DLD1 (cell line): ENCODE data around the gene RELL1.

Experiments used
- in situ Hi-C: cut with HindIII; loops from 2 replicates; pipeline ENCODE4 v1.10.0; 2017; ENCODE audit warnings: low sequenced_read_pairs

The RELL1 gene

GRCh38 chr4:37603711-37604110, 82.5 kb downstream of the RELL1 start:
- in situ Hi-C loops, result no loop called here

GRCh38 chr4:37603070-37603468, 83.1 kb downstream of the RELL1 start:
- in situ Hi-C loops, result no loop called here

- in situ Hi-C loops, result no loop called here
These were observed 83.6 kb downstream of the RELL1 start for GRCh38 chr4:37602454-37603069.

- in situ Hi-C loops, result no loop called here
These were observed 84.6 kb downstream of the RELL1 start for GRCh38 chr4:37601531-37601930.

GRCh38 chr4:37599092-37599790, 86.9 kb downstream of the RELL1 start:
- in situ Hi-C loops, result no loop called here

- in situ Hi-C loops, result no loop called here
These were observed 89.1 kb downstream of the RELL1 start for GRCh38 chr4:37597034-37597433.

- in situ Hi-C loops, result no loop called here
These were observed 90.1 kb downstream of the RELL1 start for GRCh38 chr4:37595875-37596680.

GRCh38 chr4:37594099-37594498, 92.1 kb downstream of the RELL1 start:
- in situ Hi-C loops, result no loop called here

GRCh38 chr4:37591349-37591748, 94.8 kb downstream of the RELL1 start:
- in situ Hi-C loops, result no loop called here

- in situ Hi-C loops, result no loop called here
These were observed 96.2 kb downstream of the RELL1 start for GRCh38 chr4:37590016-37590415.

GRCh38 chr4:37588150-37588549, 98.0 kb downstream of the RELL1 start:
- in situ Hi-C loops, result no loop called here

- in situ Hi-C loops, result no loop called here
These were observed 100.0 kb downstream of the RELL1 start for GRCh38 chr4:37586194-37586593.

GRCh38 chr4:37584493-37585060, 101.6 kb downstream of the RELL1 start:
- in situ Hi-C loops, result no loop called here

GRCh38 chr4:37584071-37584470, 102.1 kb downstream of the RELL1 start:
- in situ Hi-C loops, result no loop called here

- in situ Hi-C loops, result no loop called here
These were observed 112.6 kb downstream of the RELL1 start for GRCh38 chr4:37573566-37573965.

GRCh38 chr4:37568489-37568888, 117.7 kb downstream of the RELL1 start:
- in situ Hi-C loops, result no loop called here

GRCh38 chr4:37567836-37568235, 118.3 kb downstream of the RELL1 start:
- in situ Hi-C loops, result no loop called here

GRCh38 chr4:37562592-37562991, 123.6 kb downstream of the RELL1 start:
- in situ Hi-C loops, result no loop called here

GRCh38 chr4:37561803-37562207, 124.4 kb downstream of the RELL1 start:
- in situ Hi-C loops, result no loop called here

- in situ Hi-C loops, result no loop called here
These were observed 124.9 kb downstream of the RELL1 start for GRCh38 chr4:37561196-37561802.
